ENCODE measurements around the gene ASH1L.

Gene ASH1L

GRCh38 chr1:155327981-155328380, 234.6 kb downstream of the ASH1L start:
- H3K4me3 ChIP-seq (replicated peaks; ENCODE audit: low read depth, low read length), result no peak overlapping the region
- no peak for TF ChIP-seq CTCF (IDR thresholded peaks at IDR 0.05; ENCODE audit: low read depth, low read length, missing control alignments)
- DNase-seq (ENCODE audit: extremely low read depth, low read depth), result no peak

- H3K4me3 ChIP-seq (replicated peaks; ENCODE audit: low read depth, low read length), result no peak overlapping the region
- TF ChIP-seq CTCF (IDR thresholded peaks at IDR 0.05; ENCODE audit: low read depth, low read length, missing control alignments), result no peak
- DNase-seq (ENCODE audit: extremely low read depth, low read depth), result no peak
These were observed 236.0 kb downstream of the ASH1L start for GRCh38 chr1:155326631-155327037.

GRCh38 chr1:155326020-155326526, 236.5 kb downstream of the ASH1L start:
- H3K4me3 ChIP-seq (replicated peaks; ENCODE audit: low read depth, low read length), result peak overlapping the region; percentile 86
- TF ChIP-seq CTCF (IDR thresholded peaks at IDR 0.05; ENCODE audit: low read depth, low read length, missing control alignments), result no peak
- DNase-seq (ENCODE audit: extremely low read depth, low read depth), result no peak

GRCh38 chr1:155325603-155325893, 237.1 kb downstream of the ASH1L start:
- no peak for DNase-seq (ENCODE audit: extremely low read depth, low read depth)
- H3K4me3 ChIP-seq (replicated peaks; ENCODE audit: low read depth, low read length), result peak overlapping the region; percentile 86
- TF ChIP-seq CTCF (IDR thresholded peaks at IDR 0.05; ENCODE audit: low read depth, low read length, missing control alignments), result no peak

- no peak for DNase-seq (ENCODE audit: extremely low read depth, low read depth)
- peak; percentile 28 for TF ChIP-seq CTCF (IDR thresholded peaks at IDR 0.05; ENCODE audit: low read depth, low read length, missing control alignments)
These were observed 237.6 kb downstream of the ASH1L start for GRCh38 chr1:155324717-155325602.

GRCh38 chr1:155324037-155324716, 238.4 kb downstream of the ASH1L start:
- TF ChIP-seq CTCF (IDR thresholded peaks at IDR 0.05; ENCODE audit: low read depth, low read length, missing control alignments), result no peak
- peak; percentile 75 for DNase-seq (ENCODE audit: extremely low read depth, low read depth)
- peak overlapping the region; percentile 86 for H3K4me3 ChIP-seq (replicated peaks; ENCODE audit: low read depth, low read length)

More at GRCh38 chr1:155324717-155325602, 237.6 kb downstream of the ASH1L start:
- peak overlapping the region; percentile 86 for H3K4me3 ChIP-seq (replicated peaks; ENCODE audit: low read depth, low read length)
